Neural progenitor cell (in vitro differentiated cells): ENCODE measurements around the gene ERC2. TPM values are rescaled to one million over a fixed set of nuclear protein-coding genes. Genes with fewer than 3 reads are reported as not detected.
A peak's percentile ranks its signal among the peaks of the same experiment; 100 is the strongest.

Experiments
- DNase-seq: peaks from one replicate; pipeline ENCODE4 v3.0.0-alpha.2; 2016; ENCODE audit warnings: low spot score
- H2AFZ ChIP-seq: fragments of 200-600 bp; sonication (generic); replicated peaks from 2 replicates; pipeline ENCODE4 v1.6.1; 2016; ENCODE audit warnings: antibody characterized with exemption
- H3F3A ChIP-seq: fragments of 200-600 bp; sonication (generic); 2 replicates; pipeline ENCODE4 v1.6.1; 2016; ENCODE audit warnings: antibody characterized with exemption, low read depth
- H3K27ac ChIP-seq: fragments of 200-600 bp; sonication (generic); 2 replicates; pipeline ENCODE4 v1.5.1; 2016; ENCODE audit warnings: mild to moderate bottlenecking
- H3K27me3 ChIP-seq: fragments of 200-600 bp; sonication (generic); 2 replicates; pipeline ENCODE4 v1.6.1; 2016; ENCODE audit warnings: mild to moderate bottlenecking, moderate library complexity
- H3K36me3 ChIP-seq: fragments of 200-600 bp; sonication (generic); 2 replicates; pipeline ENCODE4 v1.5.1; 2016
- H3K4me1 ChIP-seq: fragments of 200-600 bp; sonication (generic); 2 replicates; pipeline ENCODE4 v1.6.1; 2016; ENCODE audit warnings: mixed run types
- H3K4me2 ChIP-seq: fragments of 200-600 bp; sonication (generic); 2 replicates; pipeline ENCODE4 v1.6.1; 2016
- H3K4me3 ChIP-seq: fragments of 200-600 bp; sonication (generic); 2 replicates; pipeline ENCODE4 v1.5.1; 2016
- H3K79me2 ChIP-seq: fragments of 200-600 bp; sonication (generic); 2 replicates; pipeline ENCODE4 v1.6.1; 2016; ENCODE audit warnings: low read depth
- H3K9ac ChIP-seq: fragments of 200-600 bp; sonication (generic); 2 replicates; pipeline ENCODE4 v1.6.1; 2016
- H3K9me3 ChIP-seq: fragments of 200-600 bp; sonication (generic); 2 replicates; pipeline ENCODE4 v1.5.1; 2016; ENCODE audit warnings: low read depth
- H4K20me1 ChIP-seq: fragments of 200-600 bp; sonication (generic); 2 replicates; pipeline ENCODE4 v1.6.1; 2016; ENCODE audit warnings: low read depth
- H3K27ac Mint-ChIP-seq: 3 replicates; pipeline ENCODE4 v1.8.0; 2021; ENCODE audit warnings: mixed read lengths
- H3K27me3 Mint-ChIP-seq: 2 replicates; pipeline ENCODE4 v1.8.0; 2022; ENCODE audit warnings: low read depth, mild to moderate bottlenecking, inconsistent platforms, moderate library complexity, mixed read lengths; ENCODE audit not compliant: insufficient read depth
- H3K36me3 Mint-ChIP-seq: 3 replicates; pipeline ENCODE4 v1.8.0; 2021; ENCODE audit warnings: mixed read lengths
- H3K4me1 Mint-ChIP-seq: 3 replicates; pipeline ENCODE4 v1.8.0; 2021; ENCODE audit warnings: mixed read lengths
- H3K4me3 Mint-ChIP-seq: 3 replicates; pipeline ENCODE4 v1.8.0; 2021; ENCODE audit warnings: mild to moderate bottlenecking, moderate library complexity, mixed read lengths
- H3K9me3 Mint-ChIP-seq: 3 replicates; pipeline ENCODE4 v1.8.0; 2020; ENCODE audit warnings: mixed read lengths
- EZH2 ChIP-seq: fragments of 200-600 bp; sonication (generic); IDR thresholded peaks from 2 replicates; pipeline ENCODE4 v1.6.1; 2017; ENCODE audit warnings: antibody characterized with exemption, mild to moderate bottlenecking, moderate library complexity
- EZH2phosphoT487 ChIP-seq: fragments of 200-600 bp; sonication (generic); IDR thresholded peaks from 2 replicates; pipeline ENCODE4 v1.6.1; 2017; ENCODE audit warnings: antibody characterized with exemption
- total RNA-seq: library from RNA; depleted of rRNA; stranded (reverse); fragments of >200 nt; gene quantifications from 2 replicates; pipeline ENCODE4 v1.2.3, GENCODE V29; 2015; ENCODE audit warnings: low replicate concordance
- TF ChIP-seq, protein P1 (sequence below): fragments of 200-600 bp; sonication (generic); IDR thresholded peaks from 2 replicates; pipeline ENCODE4 v1.5.1; 2017; ENCODE audit warnings: antibody characterized with exemption, mild to moderate bottlenecking

Gene ERC2
- total RNA-seq, 1 donor from 2014 or later = 24.8 TPM

DNA sequence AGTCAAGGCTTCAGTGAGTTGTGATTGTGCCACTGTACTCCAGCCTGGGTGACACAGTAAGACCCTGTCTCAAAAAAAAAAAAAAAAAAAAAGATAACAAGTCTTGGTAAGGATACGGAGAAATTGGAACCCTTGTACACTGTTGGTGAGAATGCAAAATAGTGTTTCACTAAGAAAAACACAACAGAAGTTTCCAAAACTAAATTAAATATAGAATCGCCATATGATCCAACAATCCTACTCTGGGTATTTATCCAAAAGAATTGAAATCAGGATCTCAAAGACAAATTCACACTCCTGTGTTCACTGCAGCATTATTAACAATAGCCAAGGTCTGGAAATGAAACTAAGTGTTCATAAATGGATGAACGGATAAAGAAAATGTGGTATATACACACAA, 149.4 kb downstream of the ERC2 start:
- Mint-ChIP-seq H3K4me1 (peaks cover 68% of the 10 kb centered on the region), H3K27ac (no peak overlapping the region), H3K27me3 (no peaks in the 10 kb centered on the region), H3K9me3 (no peaks in the 10 kb centered on the region), H3K4me3 (no peak overlapping the region), H3K36me3 (peaks cover 2% of the 10 kb centered on the region)
- no peak for DNase-seq
- TF ChIP-seq EZH2 (no peak), EZH2phosphoT487 (no peak)
- TF ChIP-seq, protein P1, sequence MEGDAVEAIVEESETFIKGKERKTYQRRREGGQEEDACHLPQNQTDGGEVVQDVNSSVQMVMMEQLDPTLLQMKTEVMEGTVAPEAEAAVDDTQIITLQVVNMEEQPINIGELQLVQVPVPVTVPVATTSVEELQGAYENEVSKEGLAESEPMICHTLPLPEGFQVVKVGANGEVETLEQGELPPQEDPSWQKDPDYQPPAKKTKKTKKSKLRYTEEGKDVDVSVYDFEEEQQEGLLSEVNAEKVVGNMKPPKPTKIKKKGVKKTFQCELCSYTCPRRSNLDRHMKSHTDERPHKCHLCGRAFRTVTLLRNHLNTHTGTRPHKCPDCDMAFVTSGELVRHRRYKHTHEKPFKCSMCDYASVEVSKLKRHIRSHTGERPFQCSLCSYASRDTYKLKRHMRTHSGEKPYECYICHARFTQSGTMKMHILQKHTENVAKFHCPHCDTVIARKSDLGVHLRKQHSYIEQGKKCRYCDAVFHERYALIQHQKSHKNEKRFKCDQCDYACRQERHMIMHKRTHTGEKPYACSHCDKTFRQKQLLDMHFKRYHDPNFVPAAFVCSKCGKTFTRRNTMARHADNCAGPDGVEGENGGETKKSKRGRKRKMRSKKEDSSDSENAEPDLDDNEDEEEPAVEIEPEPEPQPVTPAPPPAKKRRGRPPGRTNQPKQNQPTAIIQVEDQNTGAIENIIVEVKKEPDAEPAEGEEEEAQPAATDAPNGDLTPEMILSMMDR = no peak
- H3K27me3 ChIP-seq = no peaks in the 10 kb centered on the region
- no peaks in the 10 kb centered on the region for H3K79me2 ChIP-seq
- H4K20me1 ChIP-seq = peaks cover 2% of the 10 kb centered on the region
- no peak overlapping the region for H3K4me3 ChIP-seq
- H3K4me2 ChIP-seq = no peak overlapping the region
- H3K36me3 ChIP-seq = no peaks in the 10 kb centered on the region
- no peaks in the 10 kb centered on the region for H3K9me3 ChIP-seq
- H3K4me1 ChIP-seq = peaks cover 32% of the 10 kb centered on the region
- H3K27ac ChIP-seq = no peak overlapping the region
- H2AFZ ChIP-seq = no peak overlapping the region
- peaks cover 4% of the 10 kb centered on the region for H3F3A ChIP-seq
- H3K9ac ChIP-seq = no peak overlapping the region

GRCh38 chr3:56316944-56317343, 151.3 kb downstream of the ERC2 start:
- no peaks in the 10 kb centered on the region for H3K36me3 ChIP-seq
- Mint-ChIP-seq H3K9me3 (no peaks in the 10 kb centered on the region), H3K4me1 (peaks cover 51% of the 10 kb centered on the region), H3K27ac (no peak overlapping the region), H3K4me3 (no peak overlapping the region), H3K27me3 (no peaks in the 10 kb centered on the region), H3K36me3 (peaks cover 2% of the 10 kb centered on the region)
- H4K20me1 ChIP-seq = no peaks in the 10 kb centered on the region
- H3K4me2 ChIP-seq = no peak overlapping the region
- H3K79me2 ChIP-seq = no peaks in the 10 kb centered on the region
- TF ChIP-seq EZH2phosphoT487 (no peak), EZH2 (no peak)
- TF ChIP-seq, protein P1 = no peak
- no peaks in the 10 kb centered on the region for H3K27me3 ChIP-seq
- H3F3A ChIP-seq = no peaks in the 10 kb centered on the region
- no peak overlapping the region for H2AFZ ChIP-seq
- no peak overlapping the region for H3K4me3 ChIP-seq
- no peak overlapping the region for H3K27ac ChIP-seq
- peaks cover 29% of the 10 kb centered on the region for H3K4me1 ChIP-seq
- no peak for DNase-seq
- no peak overlapping the region for H3K9ac ChIP-seq
- no peaks in the 10 kb centered on the region for H3K9me3 ChIP-seq

GRCh38 chr3:56314842-56315241, 153.4 kb downstream of the ERC2 start:
- no peaks in the 10 kb centered on the region for H3K36me3 ChIP-seq
- Mint-ChIP-seq H3K4me3 (no peak overlapping the region), H3K27me3 (no peaks in the 10 kb centered on the region), H3K9me3 (no peaks in the 10 kb centered on the region), H3K4me1 (peaks cover 36% of the 10 kb centered on the region), H3K27ac (peak overlapping the region; percentile 9), H3K36me3 (peaks cover 2% of the 10 kb centered on the region)
- no peaks in the 10 kb centered on the region for H4K20me1 ChIP-seq
- TF ChIP-seq EZH2phosphoT487 (no peak), EZH2 (no peak)
- TF ChIP-seq, protein P1 = no peak
- no peak overlapping the region for H3K4me2 ChIP-seq
- no peaks in the 10 kb centered on the region for H3K27me3 ChIP-seq
- no peak overlapping the region for H2AFZ ChIP-seq
- H3K9ac ChIP-seq = no peak overlapping the region
- H3K79me2 ChIP-seq = no peaks in the 10 kb centered on the region
- H3K27ac ChIP-seq = no peak overlapping the region
- DNase-seq = peak; percentile 23
- no peaks in the 10 kb centered on the region for H3K9me3 ChIP-seq
- no peaks in the 10 kb centered on the region for H3F3A ChIP-seq
- peaks cover 13% of the 10 kb centered on the region for H3K4me1 ChIP-seq
- H3K4me3 ChIP-seq = no peak overlapping the region
